ENCODE measurements around the gene ATP5MG.

DNA sequence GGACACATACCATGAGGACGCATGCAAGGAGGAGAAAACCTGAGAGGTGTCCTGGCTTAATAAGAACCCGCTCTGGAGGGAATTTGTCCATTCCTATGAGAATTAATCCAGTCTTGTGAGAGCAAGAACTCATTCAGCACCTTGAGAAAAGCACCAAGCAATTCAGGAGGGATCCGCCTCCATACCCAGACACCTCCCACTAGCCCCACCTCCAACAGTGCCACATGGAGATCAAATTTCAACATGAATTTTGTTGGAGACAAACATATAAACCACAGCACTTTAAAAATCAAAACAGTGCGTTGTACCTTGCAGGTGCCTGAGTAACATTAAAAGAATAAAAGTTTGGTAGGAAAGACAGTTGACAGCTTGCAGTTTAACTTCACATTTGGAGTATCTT is 30.6 kb upstream of the ATP5MG start:
- TF ChIP-seq POLR2A (IDR thresholded peaks at IDR 0.05): no peak
- TF ChIP-seq, protein P1, sequence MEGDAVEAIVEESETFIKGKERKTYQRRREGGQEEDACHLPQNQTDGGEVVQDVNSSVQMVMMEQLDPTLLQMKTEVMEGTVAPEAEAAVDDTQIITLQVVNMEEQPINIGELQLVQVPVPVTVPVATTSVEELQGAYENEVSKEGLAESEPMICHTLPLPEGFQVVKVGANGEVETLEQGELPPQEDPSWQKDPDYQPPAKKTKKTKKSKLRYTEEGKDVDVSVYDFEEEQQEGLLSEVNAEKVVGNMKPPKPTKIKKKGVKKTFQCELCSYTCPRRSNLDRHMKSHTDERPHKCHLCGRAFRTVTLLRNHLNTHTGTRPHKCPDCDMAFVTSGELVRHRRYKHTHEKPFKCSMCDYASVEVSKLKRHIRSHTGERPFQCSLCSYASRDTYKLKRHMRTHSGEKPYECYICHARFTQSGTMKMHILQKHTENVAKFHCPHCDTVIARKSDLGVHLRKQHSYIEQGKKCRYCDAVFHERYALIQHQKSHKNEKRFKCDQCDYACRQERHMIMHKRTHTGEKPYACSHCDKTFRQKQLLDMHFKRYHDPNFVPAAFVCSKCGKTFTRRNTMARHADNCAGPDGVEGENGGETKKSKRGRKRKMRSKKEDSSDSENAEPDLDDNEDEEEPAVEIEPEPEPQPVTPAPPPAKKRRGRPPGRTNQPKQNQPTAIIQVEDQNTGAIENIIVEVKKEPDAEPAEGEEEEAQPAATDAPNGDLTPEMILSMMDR (IDR thresholded peaks at IDR 0.05): no peak

All from uterus (tissue), 2 donors.